ENCODE data around the gene LDB1.

- TF ChIP-seq CTCF (IDR thresholded peaks at IDR 0.05; ENCODE audit: low read depth, low read length), result no peak
- no peak for TF ChIP-seq POLR2A (IDR thresholded peaks at IDR 0.05; ENCODE audit: extremely low read depth, insufficient read length)
- TF ChIP-seq MAX (IDR thresholded peaks at IDR 0.05; ENCODE audit: low read depth, low read length), result no peak
Observed at GRCh38 chr10:102083541-102083940, 36.6 kb downstream of the LDB1 start.

Data from NB4 (cell line).